GM21360 (cell line): ENCODE data around the gene CYP2B6.
"Not testable (repeated sequence)": the region's sequence is repeated elsewhere in the genome, so short reads cannot be mapped to it uniquely, and the experiment has no call there.

Experiments
- ATAC-seq: cut with Tn5 transposase; IDR thresholded peaks from one replicate; pipeline ENCODE4 v1.9.1; 2021; ENCODE audit warnings: mild to moderate bottlenecking, moderate library complexity; ENCODE audit not compliant: unreplicated experiment

CYP2B6 gene

DNA sequence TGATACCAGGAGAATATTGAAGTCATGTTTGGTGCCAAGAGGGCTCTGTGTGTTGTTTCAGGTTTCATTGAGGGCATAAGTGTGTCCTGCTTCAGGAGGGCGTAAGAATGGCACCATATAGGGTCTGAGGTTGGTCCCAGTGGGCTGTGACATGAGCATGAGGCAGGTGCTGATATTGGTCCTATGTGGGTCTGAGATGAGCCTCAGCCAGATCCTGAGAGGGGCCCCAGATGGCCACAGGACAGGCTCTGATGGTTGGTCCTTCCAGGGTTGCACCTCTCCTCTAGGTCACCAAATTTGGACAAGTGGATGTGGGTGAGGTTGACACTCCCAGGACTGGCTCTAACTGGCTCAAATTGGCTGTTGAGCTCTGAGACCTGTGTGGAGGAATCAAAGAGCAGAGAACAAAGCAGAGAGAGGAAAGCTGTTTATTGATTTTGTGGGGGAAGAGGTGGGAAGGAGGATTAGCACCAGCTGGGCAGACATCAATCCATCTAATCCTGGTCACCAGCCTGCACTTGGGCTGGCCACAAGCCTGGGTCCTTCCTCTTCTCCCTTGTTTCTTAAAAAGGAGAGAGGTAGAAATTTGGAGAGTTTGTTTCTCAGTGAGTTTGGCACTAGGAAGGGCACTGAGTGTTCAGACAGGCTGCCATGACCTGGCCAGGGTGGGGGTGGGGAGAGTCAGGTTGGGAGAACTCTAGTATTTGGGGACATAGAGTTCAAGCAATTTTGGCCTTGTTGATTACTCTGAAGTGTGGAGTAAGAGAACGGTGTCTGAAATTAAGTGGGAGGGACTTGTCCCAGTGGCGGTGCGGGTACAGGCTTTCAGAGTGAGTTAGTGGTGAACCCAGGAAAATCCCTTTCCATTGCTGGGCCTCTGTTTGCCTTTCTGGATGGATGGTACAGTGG is 38.7 kb downstream of the CYP2B6 start:
- ATAC-seq = no peak

DNA sequence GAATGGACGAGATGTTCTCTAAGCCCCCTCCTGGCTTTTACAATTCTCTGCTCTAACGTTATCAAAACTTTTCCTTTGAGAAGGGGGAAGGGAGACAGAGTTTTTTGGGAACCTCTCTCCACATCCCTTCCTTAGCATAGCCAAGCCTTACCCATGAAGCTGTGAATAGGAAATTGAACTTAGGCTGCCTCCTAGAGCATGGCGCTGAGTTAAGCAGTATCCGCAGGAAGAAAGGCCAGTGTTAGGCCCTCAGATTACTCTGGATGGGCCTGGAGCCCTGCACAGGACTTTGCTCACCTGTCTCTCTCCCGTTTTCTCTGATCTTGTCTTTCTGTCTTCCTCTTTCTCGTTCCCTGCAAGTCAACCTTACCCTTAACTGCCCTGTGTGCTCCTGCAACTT is 39.6 kb downstream of the CYP2B6 start:
- no peak for ATAC-seq

DNA sequence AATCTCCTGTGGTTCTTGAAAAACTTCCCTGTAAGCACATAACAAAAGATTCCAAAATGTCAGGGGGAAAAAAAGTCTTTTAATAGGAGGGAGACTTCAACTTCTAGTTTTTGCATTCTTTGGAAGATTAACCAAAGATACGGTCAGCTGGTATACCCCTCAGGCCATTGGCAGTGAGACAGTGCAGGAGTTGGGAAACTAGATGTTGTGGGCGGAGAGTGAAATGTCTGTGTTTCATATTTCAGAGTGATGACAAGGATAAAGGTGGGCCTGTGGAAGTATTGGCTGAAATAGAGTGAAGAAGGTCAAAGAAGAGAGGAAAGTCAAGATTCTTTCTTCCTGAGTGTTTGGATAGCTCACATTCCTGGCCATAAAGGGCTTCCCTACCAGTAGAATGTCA is 40.8 kb downstream of the CYP2B6 start:
- ATAC-seq = no peak

DNA sequence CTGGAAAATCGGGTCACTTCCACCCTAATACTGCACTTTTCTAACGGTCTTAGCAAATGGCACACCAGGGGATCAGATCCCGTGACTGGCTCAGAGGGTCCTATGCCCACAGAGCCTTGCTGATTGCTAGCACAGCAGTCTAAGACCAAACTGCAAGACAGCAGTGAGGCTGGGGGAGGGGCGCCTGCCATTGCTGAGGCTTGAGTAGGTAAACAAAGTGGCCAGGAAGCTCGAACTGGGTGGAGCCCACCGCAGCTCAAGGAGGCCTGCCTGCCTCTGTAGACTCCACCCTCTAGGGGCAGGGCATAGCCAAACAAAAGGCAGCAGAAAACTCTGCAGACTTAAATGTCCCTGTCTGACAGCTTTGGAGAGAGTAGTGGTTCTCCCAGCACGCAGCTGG is 42.2 kb downstream of the CYP2B6 start:
- ATAC-seq = not testable (repeated sequence)

DNA sequence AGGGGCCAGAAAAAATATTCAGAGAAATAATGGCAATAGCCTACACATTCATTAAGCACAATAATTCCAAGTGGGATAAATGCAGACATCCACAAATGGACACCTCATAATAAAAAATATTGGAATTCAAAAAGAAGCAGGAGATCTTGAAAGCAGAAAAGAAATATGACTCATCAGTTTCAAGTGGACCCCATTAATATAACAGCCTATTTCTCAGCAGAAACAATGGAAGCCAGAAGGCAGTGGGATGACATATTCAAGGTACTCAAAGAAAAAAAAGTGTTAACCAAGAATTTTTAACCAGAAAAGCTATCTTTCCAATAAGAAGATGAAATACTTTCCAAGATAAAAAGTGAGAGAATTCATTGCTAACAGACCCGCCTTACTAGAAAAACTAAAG is 48.7 kb downstream of the CYP2B6 start:
- no peak for ATAC-seq

GRCh38 chr19:41045095-41045494 is 54.0 kb downstream of the CYP2B6 start:
- ATAC-seq = not testable (repeated sequence)

DNA sequence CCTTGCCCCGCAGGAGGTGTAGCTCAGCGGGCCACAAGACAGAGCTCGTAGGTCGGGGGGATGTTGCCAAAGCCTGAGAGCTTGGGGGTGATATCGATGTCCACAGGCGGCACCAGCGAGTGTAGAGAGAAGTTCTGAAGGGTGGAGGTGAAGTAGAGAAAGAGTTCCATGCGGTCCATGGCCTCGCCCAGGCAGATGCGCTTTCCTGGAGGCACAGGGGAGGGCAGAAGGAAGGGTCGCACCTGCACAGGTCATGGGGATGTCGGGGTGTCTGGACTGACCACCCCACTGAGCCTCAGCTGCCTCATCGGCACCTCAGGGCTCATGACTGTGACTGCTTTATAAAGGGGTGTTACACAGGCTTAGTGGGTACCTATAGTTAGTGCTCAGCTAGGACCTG is 59.3 kb downstream of the CYP2B6 start:
- no peak for ATAC-seq

- not testable (repeated sequence) for ATAC-seq
Observed at GRCh38 chr19:41052162-41052561, 61.1 kb downstream of the CYP2B6 start.

- ATAC-seq = not testable (repeated sequence)
Observed at GRCh38 chr19:41053331-41053730, 62.2 kb downstream of the CYP2B6 start.

DNA sequence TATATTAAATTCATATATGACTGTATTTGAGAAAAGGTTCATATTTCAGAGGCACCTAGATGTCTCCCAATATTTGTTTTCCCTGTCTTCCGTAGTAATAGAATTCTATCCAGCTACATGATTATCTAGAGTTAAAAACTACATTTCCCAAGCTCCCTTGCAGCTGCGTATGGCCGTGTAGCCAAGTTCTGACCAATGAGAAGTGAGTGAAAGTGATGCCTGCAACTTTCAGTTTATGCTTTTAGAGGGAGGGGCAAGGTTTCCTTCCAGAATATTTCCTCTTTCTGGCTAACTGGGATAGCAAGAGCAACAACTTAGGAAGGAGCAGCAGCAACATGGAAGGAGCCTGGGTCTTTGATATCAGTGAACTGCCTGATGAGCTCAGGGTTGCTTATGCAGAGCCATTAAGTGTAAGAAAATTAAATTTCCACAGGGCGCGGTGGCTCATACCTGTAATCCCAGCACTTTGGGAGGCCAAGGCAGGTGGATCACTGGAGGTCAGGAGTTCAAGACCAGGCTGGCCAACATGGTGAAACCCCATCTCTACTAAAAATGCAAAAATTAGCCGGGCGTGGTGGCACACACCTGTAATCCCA is 74.0 kb downstream of the CYP2B6 start:
- no peak for ATAC-seq
